HG03159 (cell line): ENCODE data around the gene ADARB2.
"Not testable (repeated sequence)": the region's sequence is repeated elsewhere in the genome, so short reads cannot be mapped to it uniquely, and the experiment has no call there.

Source experiments
- ATAC-seq: cut with Tn5 transposase; IDR thresholded peaks from one replicate; pipeline ENCODE4 v1.9.1; 2021; ENCODE audit warnings: mild to moderate bottlenecking, moderate library complexity; ENCODE audit not compliant: unreplicated experiment

ADARB2 gene

GRCh38 chr10:1552406-1552805, 184.9 kb downstream of the ADARB2 start:
- ATAC-seq, result no peak

GRCh38 chr10:1551636-1552338, 185.5 kb downstream of the ADARB2 start:
- ATAC-seq, result no peak

- ATAC-seq, result no peak
These were observed 186.7 kb downstream of the ADARB2 start for GRCh38 chr10:1550616-1551015.

DNA sequence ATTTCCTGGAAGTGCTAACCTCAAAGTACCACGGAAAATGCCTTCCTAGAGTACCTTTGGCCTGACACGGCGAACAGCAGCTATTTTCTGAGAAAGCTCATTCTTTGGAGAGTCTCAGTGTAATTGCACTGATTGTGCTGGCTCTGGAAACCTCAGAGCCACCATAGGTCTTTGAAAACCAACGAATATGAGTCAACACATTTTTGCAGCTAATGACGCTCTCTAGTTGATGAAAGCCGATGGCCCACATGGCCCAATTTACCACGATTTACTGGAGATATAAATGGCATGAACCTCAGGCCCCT, 187.1 kb downstream of the ADARB2 start:
- ATAC-seq, result no peak

DNA sequence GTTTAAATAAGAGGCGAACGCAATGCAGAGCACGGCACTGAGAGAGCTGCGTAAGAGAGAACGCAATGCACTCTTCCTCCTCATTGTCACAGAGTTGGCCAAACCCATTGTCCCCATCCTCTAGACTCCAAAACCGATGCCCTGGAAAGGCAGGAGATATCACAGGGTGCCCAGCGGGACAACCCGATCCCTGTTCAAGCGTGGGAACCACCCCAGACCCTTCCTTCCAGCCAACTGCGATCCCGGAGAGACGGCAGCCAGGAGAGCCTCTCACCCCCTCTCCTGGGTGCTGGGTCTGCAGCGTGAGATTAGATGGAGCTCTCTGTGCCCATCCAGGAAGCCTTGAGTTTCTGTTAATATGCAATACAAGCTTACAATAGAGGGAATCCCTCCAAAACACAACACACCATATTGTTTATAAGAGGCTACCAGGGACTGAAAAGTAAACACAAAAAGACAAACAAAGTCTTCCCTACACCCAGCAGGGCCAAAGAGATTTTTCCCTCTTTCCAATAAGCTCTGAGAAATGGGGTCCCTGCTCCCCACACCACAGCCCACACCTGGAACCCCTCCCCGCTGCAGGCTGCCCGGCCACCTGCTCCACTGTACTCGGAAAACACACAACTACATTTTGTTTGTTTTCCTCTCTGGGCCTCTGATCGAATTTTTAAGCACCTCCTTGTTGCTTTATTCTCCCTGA, 187.6 kb downstream of the ADARB2 start:
- ATAC-seq, result no peak

GRCh38 chr10:1548596-1548995, 188.7 kb downstream of the ADARB2 start:
- ATAC-seq, result peak; percentile 64

GRCh38 chr10:1548146-1548545, 189.2 kb downstream of the ADARB2 start:
- ATAC-seq, result peak; percentile 4

GRCh38 chr10:1546431-1547110, 190.8 kb downstream of the ADARB2 start:
- no peak for ATAC-seq

DNA sequence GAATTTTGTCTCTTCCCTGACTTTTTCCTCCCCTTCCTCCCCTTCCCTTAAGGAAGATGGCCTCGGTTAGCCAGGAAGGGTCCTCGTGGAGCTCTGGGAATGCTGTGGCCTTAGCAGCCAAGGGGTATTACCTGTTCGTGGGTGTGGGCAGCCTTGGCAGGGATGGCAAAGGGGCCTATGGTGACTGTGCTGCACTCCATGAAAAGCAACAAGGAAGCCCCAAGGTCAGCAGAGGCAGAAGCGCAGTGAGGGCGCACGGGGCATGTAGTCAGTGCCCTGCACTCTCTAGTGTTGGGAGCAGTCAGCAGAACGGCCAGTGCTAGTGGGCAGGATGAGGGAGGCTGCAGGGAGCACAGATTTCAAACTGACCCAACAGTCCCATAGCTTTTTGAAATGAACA, 191.8 kb downstream of the ADARB2 start:
- no peak for ATAC-seq

DNA sequence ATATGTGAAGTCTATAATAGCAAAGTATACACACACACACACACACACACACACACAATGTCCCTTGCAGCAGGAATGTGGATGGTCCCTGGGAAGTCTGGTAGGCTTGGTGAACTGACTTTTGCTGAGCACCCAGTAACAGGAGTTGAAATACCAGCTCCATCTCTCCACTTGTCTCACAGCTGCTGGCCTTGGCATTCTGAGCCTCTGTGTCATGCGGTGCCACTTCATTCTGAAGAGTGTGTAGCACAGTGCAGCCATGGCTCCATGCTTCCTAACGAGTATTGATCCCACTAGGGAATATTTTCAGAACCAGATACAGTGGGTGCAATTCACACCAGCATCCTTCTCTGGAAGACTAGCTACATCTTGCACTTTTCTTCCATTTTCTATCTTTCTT, 192.4 kb downstream of the ADARB2 start:
- ATAC-seq, result no peak

GRCh38 chr10:1544209-1544673, 193.1 kb downstream of the ADARB2 start:
- no peak for ATAC-seq

DNA sequence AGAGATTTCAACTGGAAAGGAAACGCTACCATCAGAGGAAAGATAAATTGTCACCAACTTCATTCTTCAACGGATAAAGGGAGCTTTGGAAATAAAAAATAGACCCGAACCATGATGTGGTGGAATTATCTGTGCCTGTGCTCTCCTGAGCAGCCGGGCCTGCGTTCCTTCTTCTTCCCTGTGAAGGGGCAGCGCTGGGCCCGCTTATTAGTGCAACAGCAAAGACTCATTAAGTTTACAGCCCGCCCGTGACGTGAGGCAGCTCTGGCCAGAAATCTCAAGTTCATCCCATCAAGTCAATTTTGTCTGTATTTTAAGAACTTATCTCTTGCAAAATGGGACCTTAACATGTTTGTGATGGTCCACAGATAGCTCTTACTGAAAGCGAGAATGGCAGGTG, 193.7 kb downstream of the ADARB2 start:
- ATAC-seq, result no peak

- no peak for ATAC-seq
These were observed 194.4 kb downstream of the ADARB2 start for GRCh38 chr10:1542941-1543340.

- no peak for ATAC-seq
These were observed 197.2 kb downstream of the ADARB2 start for GRCh38 chr10:1540144-1540543.

DNA sequence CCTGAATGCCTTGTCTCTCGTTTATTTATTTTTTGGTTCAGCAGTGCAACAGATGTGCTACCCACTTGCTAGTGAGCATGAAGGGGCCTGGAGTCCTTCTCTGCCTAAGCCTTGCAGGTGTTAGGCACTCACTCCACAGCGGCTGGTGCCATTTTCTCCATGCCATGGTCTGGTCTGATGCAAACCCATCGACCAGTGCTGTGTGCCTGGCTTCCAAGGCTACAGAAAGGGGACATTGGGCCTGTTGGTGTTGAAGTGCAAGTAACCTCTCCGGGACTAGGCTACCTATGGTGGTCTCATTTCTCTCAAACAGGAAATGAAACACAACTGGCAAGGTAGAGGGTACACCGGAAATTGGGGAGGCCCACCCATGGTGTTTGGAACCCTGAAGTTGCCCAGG, 198.1 kb downstream of the ADARB2 start:
- ATAC-seq, result no peak

- no peak for ATAC-seq
These were observed 198.7 kb downstream of the ADARB2 start for GRCh38 chr10:1538531-1539061.

- ATAC-seq, result no peak
These were observed 199.2 kb downstream of the ADARB2 start for GRCh38 chr10:1538121-1538520.

GRCh38 chr10:1537449-1537848, 199.9 kb downstream of the ADARB2 start:
- ATAC-seq, result not testable (repeated sequence)

DNA sequence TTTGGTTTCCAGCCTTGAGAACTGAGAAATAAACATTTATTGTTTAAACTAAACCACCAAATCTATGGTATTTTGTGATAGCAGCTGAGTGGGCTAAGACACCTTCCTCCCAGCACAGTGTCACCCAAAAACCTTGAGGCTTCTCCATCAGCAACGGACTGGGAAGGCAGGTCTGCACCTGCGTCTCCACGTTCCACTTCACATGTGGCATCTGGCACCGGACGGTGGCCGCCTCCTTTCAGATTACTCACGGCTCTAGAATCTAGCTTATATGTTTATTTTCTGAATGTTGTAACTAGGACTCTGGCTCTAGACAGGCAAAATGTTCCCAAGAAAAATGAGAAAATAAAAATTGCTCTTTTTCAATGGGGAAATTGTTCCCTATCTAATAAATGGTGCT, 201.0 kb downstream of the ADARB2 start:
- no peak for ATAC-seq

GRCh38 chr10:1535301-1535965, 201.9 kb downstream of the ADARB2 start:
- no peak for ATAC-seq

GRCh38 chr10:1534820-1535219, 202.5 kb downstream of the ADARB2 start:
- no peak for ATAC-seq
